ENCODE measurements around the gene AIFM1.

Gene AIFM1

DNA sequence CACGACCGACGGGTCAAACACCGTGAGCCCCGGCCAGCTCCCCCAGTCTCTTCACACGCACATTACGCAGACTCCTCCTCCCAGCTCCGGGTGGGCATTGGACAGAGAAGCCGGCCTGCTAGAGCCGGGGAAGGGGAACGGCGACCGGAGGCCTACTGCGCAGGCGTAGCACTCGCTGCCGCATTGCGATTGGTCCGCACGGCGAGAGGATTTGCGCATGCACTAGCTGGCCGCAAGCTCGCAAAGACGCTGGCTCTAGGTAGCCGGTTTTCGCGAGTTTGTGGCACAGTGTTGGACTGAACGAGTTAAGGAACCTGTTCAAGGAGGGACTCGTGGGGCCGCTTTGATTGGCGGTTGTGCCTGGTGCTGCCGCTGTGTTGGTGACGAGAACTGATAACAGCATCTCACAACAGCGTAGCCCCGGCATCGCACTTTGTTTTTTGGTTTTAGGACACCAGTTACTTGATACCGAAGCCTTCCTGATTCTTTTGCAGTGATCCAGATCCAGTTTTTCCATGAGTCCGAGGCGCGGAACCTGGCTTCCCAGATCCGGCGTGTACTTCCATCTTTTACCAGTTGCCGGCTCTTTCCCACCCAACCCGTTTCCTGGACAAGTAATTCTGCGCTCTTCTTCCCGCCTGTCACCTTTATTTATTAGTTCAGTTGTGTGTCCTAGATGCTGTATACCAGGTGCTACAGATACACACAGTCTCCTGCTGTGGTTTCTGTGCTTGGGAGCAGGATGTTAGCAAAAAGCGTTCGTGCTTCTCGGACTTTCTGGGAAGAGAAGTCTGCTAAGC lies at the start of gene AIFM1:
AIFM1 (minus strand) TSS at position 139 of the 800 bp plus-strand sequence. CDS start 185 bp downstream, outside the sequence.
- peak within 1 kb of the TSS; percentile 74 for H3K4me3 ChIP-seq (ENCODE audit: low read depth, low read length)
- TF ChIP-seq, protein P1, sequence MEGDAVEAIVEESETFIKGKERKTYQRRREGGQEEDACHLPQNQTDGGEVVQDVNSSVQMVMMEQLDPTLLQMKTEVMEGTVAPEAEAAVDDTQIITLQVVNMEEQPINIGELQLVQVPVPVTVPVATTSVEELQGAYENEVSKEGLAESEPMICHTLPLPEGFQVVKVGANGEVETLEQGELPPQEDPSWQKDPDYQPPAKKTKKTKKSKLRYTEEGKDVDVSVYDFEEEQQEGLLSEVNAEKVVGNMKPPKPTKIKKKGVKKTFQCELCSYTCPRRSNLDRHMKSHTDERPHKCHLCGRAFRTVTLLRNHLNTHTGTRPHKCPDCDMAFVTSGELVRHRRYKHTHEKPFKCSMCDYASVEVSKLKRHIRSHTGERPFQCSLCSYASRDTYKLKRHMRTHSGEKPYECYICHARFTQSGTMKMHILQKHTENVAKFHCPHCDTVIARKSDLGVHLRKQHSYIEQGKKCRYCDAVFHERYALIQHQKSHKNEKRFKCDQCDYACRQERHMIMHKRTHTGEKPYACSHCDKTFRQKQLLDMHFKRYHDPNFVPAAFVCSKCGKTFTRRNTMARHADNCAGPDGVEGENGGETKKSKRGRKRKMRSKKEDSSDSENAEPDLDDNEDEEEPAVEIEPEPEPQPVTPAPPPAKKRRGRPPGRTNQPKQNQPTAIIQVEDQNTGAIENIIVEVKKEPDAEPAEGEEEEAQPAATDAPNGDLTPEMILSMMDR (IDR thresholded peaks at IDR 0.05; ENCODE audit: insufficient read depth, low read length, missing control alignments): no peak
- peak; percentile 85 for DNase-seq (ENCODE audit: low read depth, low spot score)
- ChIA-PET POLR2A (interaction anchor here (1.1 kb wide), 1 partner anchor 10 kb away, joined by 4 read pairs; no protein-coding TSS in a partner anchor), CTCF (interaction anchor here (1.0 to 1.5 kb wide), 2 partner anchors 10 to 21 kb away, joined by 3 to 4 read pairs; no protein-coding TSS in a partner anchor)

DNA sequence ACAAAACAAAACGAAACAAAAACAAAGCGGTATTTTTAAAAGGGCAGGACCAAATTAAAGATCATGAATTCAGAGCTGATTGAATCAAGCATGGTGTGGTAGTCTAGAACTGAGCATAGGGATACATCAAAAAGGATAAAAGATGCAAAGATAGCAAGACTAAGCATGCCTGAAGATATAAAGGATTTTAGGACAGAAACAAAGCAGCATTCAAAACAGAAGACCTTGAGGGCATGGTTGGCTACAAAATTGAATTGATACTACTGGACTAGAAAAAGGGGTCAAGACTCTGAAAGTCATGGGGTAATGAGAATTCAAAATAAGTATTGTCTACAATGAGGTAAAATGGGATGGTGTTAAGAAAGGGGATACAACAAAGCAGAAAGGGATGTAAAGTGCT lies 47.7 kb upstream of the AIFM1 start:
- ChIA-PET POLR2A (no interaction called here), CTCF (no interaction called here)
- DNase-seq (ENCODE audit: low read depth, low spot score): no peak
- TF ChIP-seq, protein P1 (IDR thresholded peaks at IDR 0.05; ENCODE audit: insufficient read depth, low read length, missing control alignments): no peak
- H3K4me3 ChIP-seq (ENCODE audit: low read depth, low read length): no peak overlapping the region

DNA sequence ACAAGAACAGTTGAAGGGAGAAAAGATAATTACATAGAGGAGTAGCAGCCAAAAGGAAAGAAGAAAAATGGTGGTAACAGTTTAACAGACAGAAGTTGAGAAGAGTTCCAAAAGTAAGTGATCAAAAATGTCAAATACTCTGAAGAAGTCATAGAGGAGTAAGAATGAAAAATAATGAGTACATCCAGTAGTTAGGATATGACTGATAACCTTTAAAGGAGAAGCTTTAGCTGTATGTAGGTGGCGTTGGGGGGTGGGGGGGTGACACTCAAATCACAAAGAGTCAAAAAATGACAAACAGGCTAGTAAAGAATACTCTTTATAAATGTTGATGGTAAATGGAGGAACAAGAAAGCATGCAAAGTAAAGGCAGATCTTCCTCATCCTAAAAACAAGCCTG lies 46.7 kb upstream of the AIFM1 start:
- no peak for DNase-seq (ENCODE audit: low read depth, low spot score)
- TF ChIP-seq, protein P1 (IDR thresholded peaks at IDR 0.05; ENCODE audit: insufficient read depth, low read length, missing control alignments): no peak
- CTCF ChIA-PET: no interaction called here
- POLR2A ChIA-PET: no interaction called here
- no peak overlapping the region for H3K4me3 ChIP-seq (ENCODE audit: low read depth, low read length)

DNA sequence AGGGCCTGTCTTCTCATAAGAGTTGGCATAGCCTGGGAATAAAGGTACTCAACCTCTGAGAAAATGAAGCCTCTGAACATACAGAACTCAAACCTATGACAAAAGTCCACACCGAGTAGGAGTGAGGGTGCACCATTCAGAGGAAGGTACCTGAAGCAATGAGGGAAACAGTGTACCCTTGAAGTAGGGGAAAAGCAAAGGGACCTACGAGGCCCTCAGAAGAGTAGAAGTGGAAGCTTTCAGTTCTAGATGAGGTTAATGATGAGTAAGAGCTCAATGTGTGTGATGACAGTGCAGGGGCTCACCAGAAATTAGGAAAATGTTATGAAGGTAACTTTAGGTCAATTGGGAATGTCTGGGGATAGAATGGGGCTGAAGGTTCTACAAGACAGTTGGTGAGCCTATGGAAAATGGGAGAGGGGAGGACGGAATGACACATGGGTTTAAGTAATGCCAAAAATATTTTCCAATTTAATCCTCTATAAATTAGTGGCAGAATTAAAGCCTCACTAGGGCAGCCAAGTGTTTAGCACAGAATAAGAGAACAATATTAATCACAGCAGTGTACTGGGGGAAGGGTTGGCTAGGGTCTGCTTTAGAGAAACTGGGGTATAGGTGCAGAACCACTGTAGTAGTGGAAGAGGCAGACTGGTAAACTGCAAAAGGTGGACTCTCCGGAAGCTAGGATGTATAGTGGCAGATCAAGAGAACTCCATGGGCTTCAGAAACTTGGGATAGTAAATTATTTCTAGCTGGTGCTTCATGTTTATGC lies 46.0 kb upstream of the AIFM1 start:
- TF ChIP-seq, protein P1 (IDR thresholded peaks at IDR 0.05; ENCODE audit: insufficient read depth, low read length, missing control alignments): no peak
- no peak overlapping the region for H3K4me3 ChIP-seq (ENCODE audit: low read depth, low read length)
- no peak for DNase-seq (ENCODE audit: low read depth, low spot score)
- ChIA-PET POLR2A (no interaction called here), CTCF (no interaction called here)

DNA sequence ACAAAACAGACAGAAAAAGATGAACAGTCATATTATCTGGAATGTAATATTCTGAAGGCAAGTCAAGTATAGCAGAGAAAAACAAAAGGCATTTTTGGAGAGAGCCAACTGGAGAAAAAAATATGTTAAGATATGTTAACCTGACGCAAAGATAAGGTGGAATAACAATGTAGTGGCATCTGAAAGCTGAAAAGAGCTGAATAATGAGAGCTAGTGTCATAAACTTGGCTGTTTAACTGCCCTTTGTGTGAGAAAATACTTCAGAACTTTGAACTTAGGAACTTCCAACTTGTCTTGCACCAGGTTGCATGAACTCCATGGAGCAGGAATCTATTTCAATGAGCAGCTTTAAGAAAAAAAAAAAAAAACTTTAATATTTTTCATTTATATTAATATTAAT lies 39.0 kb upstream of the AIFM1 start:
- TF ChIP-seq, protein P1 (IDR thresholded peaks at IDR 0.05; ENCODE audit: insufficient read depth, low read length, missing control alignments): no peak
- ChIA-PET POLR2A (no interaction called here), CTCF (interaction anchor here (1.0 kb wide), 1 partner anchor 125 kb away, joined by 3 read pairs; no protein-coding TSS in a partner anchor)
- no peak overlapping the region for H3K4me3 ChIP-seq (ENCODE audit: low read depth, low read length)
- DNase-seq (ENCODE audit: low read depth, low spot score): no peak

DNA sequence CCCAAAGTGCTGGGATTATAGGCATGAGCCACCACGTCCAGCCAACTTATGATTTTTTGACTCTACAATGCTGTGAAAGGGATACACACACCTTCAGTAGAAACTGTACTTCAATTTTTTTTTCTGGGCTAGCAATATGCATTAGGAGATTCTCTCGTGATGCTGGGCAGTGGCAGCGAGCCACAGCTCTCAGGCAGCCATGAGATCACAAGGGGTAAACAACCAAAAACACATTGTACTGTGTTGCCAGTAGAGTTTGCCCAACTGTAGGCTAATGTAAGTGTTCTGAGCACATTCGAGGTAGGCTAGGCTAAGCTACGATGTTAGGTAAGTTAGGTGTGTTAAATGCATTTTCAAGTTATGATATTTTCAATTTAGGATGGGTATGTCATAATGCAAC lies 31.8 kb upstream of the AIFM1 start:
- POLR2A ChIA-PET: no interaction called here
- H3K4me3 ChIP-seq (ENCODE audit: low read depth, low read length): no peak overlapping the region
- CTCF ChIA-PET: interaction anchor here (0.6 to 14.4 kb wide), 2 partner anchors 10 to 118 kb away, joined by 3 to 143 read pairs; no protein-coding TSS in a partner anchor
- no peak for DNase-seq (ENCODE audit: low read depth, low spot score)
- TF ChIP-seq, protein P1 (IDR thresholded peaks at IDR 0.05; ENCODE audit: insufficient read depth, low read length, missing control alignments): no peak

Measured in AG04449 (cell line).